HG03108 (cell line): ENCODE results near the gene KLF12.

Experiments
- ATAC-seq: cut with Tn5 transposase; IDR thresholded peaks from one replicate; pipeline ENCODE4 v1.9.1; 2021; ENCODE audit warnings: moderate library complexity; ENCODE audit not compliant: unreplicated experiment

Gene KLF12

GRCh38 chr13:74104661-74105275 is 29.4 kb downstream of the KLF12 start:
- no peak for ATAC-seq

GRCh38 chr13:74103970-74104555 is 30.1 kb downstream of the KLF12 start:
- ATAC-seq = no peak

DNA sequence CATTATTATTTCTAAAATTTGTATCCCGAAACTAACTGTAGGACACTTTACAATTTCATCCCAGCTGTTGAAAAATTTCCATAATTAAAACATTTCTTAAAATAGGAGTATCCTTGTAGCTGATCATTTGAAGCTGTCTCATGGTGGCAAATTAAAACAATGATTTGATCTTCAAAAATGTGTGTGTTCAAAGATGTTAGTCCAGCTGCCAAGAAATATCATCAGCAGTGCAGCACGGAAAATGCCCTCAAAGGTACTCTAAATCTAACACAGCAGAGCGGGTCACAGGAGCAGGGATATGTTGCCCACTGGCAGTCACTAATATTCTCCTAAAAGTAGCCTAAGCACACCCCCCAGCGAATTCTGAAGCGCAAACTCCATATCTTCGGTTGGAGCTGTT is 31.0 kb downstream of the KLF12 start:
- ATAC-seq = no peak

GRCh38 chr13:74102691-74103090 is 31.5 kb downstream of the KLF12 start:
- ATAC-seq = no peak

DNA sequence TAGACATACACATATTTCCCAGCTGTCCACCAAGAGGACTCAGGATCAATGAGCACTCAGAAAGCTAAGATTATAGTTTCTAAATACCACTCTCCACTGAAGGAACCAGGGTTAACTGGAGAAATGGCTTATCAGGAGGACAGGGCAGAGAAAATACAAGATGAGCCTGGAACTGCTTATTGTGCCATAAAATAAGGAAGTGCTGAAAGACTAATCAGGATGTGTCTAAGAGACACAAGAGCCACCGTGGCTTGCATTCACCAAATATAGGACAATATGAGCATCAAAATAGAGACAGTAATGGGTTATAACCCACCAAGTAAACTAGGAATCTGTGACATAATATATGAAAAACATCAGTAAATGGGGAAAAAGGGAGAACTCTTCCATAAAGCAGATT is 32.8 kb downstream of the KLF12 start:
- ATAC-seq = no peak

GRCh38 chr13:74098077-74098476 is 36.1 kb downstream of the KLF12 start:
- ATAC-seq = no peak

GRCh38 chr13:74097116-74097515 is 37.1 kb downstream of the KLF12 start:
- no peak for ATAC-seq

- no peak for ATAC-seq
Observed at GRCh38 chr13:74093691-74094090, 40.5 kb downstream of the KLF12 start.

- ATAC-seq = no peak
Observed at GRCh38 chr13:74092711-74093110, 41.5 kb downstream of the KLF12 start.

DNA sequence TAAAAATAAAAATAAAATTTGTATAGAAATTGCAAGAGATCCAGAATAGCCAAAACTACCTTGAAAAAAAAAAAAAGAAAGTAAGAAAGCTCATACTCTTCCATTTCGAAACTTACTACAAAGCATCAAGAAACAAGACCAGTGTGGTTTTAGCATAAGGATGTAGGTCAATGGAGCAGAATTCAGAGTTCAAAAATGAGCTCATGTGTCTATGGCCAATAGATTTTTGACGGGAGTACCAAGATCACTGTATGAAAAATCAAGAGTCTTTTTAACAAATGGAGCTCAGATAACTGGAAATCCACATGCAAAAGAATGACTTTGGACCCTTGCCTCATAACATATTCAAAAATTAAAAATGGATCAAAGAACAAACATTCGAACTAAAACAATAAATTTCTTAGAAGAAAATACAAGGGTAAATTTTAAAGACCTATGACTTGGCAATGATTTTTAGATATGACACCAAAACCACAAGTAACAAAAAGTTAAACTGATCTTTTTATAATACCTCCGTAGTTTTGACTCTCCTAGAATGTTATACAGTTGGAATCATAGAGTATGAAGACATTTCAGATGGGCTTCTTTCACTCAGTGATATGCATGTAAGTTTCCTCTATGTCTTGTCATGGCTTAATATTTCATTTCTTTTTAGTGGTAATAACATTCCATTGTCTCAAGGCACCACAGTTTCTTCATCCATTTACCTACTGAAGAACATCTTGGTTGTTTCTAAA is 43.2 kb downstream of the KLF12 start:
- no peak for ATAC-seq

DNA sequence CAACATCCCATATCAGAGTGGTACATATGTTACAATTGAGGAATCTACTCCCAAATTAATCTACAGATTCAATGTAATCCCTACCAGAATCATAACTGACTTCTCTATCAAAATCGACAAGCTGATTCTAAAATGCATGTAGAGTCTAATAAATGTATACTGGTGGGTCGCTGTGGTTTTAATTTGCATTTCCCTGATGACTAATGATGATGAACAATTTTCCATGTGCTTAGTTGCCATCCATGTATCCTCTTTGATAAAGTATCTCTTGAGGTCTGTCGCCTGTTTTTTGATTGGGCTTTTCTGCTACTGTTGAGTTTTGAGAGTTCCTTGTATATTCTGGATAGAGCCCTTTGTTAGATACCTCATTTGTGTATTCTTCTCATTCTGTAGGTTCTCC is 43.8 kb downstream of the KLF12 start:
- ATAC-seq = no peak

- no peak for ATAC-seq
Observed at GRCh38 chr13:74087357-74087756, 46.8 kb downstream of the KLF12 start.
